Panc1 (cell line): ENCODE results near the gene ASCC2. TPM values are rescaled to one million over a fixed set of nuclear protein-coding genes. Genes with fewer than 3 reads are reported as not detected.

Source experiments
- ATAC-seq: fragments of 200-7000 bp; cut with Tn5 transposase; 2 replicates; pipeline ENCODE4 v1.9.1; 2020; ENCODE audit warnings: mild to moderate bottlenecking, moderate library complexity
- BruUV-seq: library from RNA; stranded (reverse); fragments of 400-500 nt; replicated peaks from 2 replicates; lab custom pipeline; 2021; lab: Mats Ljungman, UMichigan
- CTCF ChIA-PET: fragments of 300-600 bp; sonication (Branson Sonifier 250); formaldehyde crosslinking; loops from one replicate; lab custom pipeline; 2022; ENCODE audit warnings: antibody characterized with exemption; lab: Charles Lee
- POLR2A ChIA-PET: fragments of 300-600 bp; sonication (Branson Sonifier 250); formaldehyde crosslinking; loops from one replicate; lab custom pipeline; 2022; ENCODE audit warnings: antibody characterized with exemption; lab: Charles Lee
- DNase-seq: peaks from one replicate; pipeline ENCODE4 v3.0.0-alpha.2; 2010; ENCODE audit warnings: low read depth, low spot score
- H3K27ac ChIP-seq: 2 replicates; pipeline ENCODE4 v1.5.1; 2011; ENCODE audit warnings: mild to moderate bottlenecking, low read length, inconsistent platforms
- H3K27me3 ChIP-seq: fragments of 200-500 bp; sonication (Bioruptor generic); 2 replicates; pipeline ENCODE4 v1.6.0; 2014; ENCODE audit warnings: low read length, inconsistent platforms; ENCODE audit not compliant: control insufficient read depth, insufficient read depth
- H3K36me3 ChIP-seq: fragments of 200-500 bp; sonication (Bioruptor generic); 2 replicates; pipeline ENCODE4 v1.5.1; 2014; ENCODE audit warnings: inconsistent platforms, mild to moderate bottlenecking, low read length, moderate library complexity; ENCODE audit not compliant: control insufficient read depth, insufficient read depth
- H3K4me1 ChIP-seq: 2 replicates; pipeline ENCODE4 v1.5.1; 2011; ENCODE audit warnings: inconsistent platforms, mild to moderate bottlenecking, low read length, moderate library complexity; ENCODE audit not compliant: control insufficient read depth, insufficient read depth
- H3K4me3 ChIP-seq, 2 experiments: 2 replicates each; pipeline ENCODE4 v1.5.1; 2011 to 2012; ENCODE audit warnings: low read depth in 2 of 2, low read length in 2 of 2, mild to moderate bottlenecking in 2 of 2, inconsistent platforms in 1 of 2, moderate library complexity in 1 of 2
- H3K9me3 ChIP-seq: fragments of 200-500 bp; sonication (Bioruptor generic); 2 replicates; pipeline ENCODE4 v1.5.1; 2014; ENCODE audit warnings: low read depth, mild to moderate bottlenecking, inconsistent platforms, low read length, moderate library complexity; ENCODE audit not compliant: control insufficient read depth, insufficient read depth
- CTCF ChIP-seq: fragments of 450-650 bp; IDR thresholded peaks from 2 replicates; pipeline ENCODE4 v1.5.1; 2017; ENCODE audit warnings: mild to moderate bottlenecking
- POLR2AphosphoS5 ChIP-seq: IDR thresholded peaks from 2 replicates; pipeline ENCODE4 v1.6.1; 2012; ENCODE audit warnings: mild to moderate bottlenecking, low read depth, low read length, moderate library complexity
- REST ChIP-seq, 2 experiments: IDR thresholded peaks; 2 replicates each; pipeline ENCODE4 v1.6.1; 2011 to 2012; ENCODE audit warnings: low read depth in 2 of 2, control low read depth in 1 of 2, low read length in 1 of 2, mild to moderate bottlenecking in 1 of 2, moderate library complexity in 1 of 2; ENCODE audit not compliant: insufficient read depth in 1 of 2
- SIN3A ChIP-seq: IDR thresholded peaks from 2 replicates; pipeline ENCODE4 v1.6.1; 2012; ENCODE audit warnings: low read depth, mild to moderate bottlenecking, low read length, moderate library complexity, borderline replicate concordance; ENCODE audit not compliant: insufficient read depth
- TCF7L2 ChIP-seq: IDR thresholded peaks from 2 replicates; pipeline ENCODE4 v1.6.1; 2011; ENCODE audit warnings: mild to moderate bottlenecking, low read depth, low read length, inconsistent platforms
- in situ Hi-C: cut with HindIII; loops from 2 replicates; pipeline ENCODE4 v1.10.0; 2016; ENCODE audit warnings: low sequenced_read_pairs, low pct_unique_long_range_greater_than_20kb
- intact Hi-C: fragments of 100-400 bp; cut with micrococcal nuclease; formaldehyde crosslinking; loops from one replicate; pipeline ENCODE4 v1.10.0; 2022; ENCODE audit not compliant: unreplicated experiment
- total RNA-seq: library from RNA; stranded (reverse); gene quantifications from one replicate; pipeline ENCODE4 v1.2.1, GENCODE V29; 2021; ENCODE audit not compliant: unreplicated experiment

The ASCC2 gene
- total RNA-seq, 1 experiment from 2014 or later, result 52.0 TPM

- in situ Hi-C loops, result no loop called here
- Histone ChIP-seq H3K27ac (no peak overlapping the region), H3K36me3 (no peaks in the 10 kb centered on the region; the same call in 1 of the 2 replicates), H3K4me3 (no peak overlapping the region), H3K27me3 (no peaks in the 10 kb centered on the region), H3K9me3 (no peaks in the 10 kb centered on the region), H3K4me1 (no peaks in the 10 kb centered on the region)
- no TSS peak for BruUV-seq
- DNase-seq, result no peak
- no peak for ATAC-seq
- ChIA-PET CTCF (no interaction called here), POLR2A (no interaction called here)
- TF ChIP-seq REST (IDR thresholded peaks at IDR 0.05; ENCODE audit: insufficient read depth in 1 of 2, low read depth in 2 of 2, low read length in 1 of 2) (no peak), TCF7L2 (no peak), CTCF (no peak), POLR2AphosphoS5 (no peak), SIN3A (no peak)
- intact Hi-C loops, result loop anchor here (10.0 kb wide), 1 partner anchor 206 kb away; no protein-coding TSS in a partner anchor
These were observed 39.3 kb downstream of the ASCC2 start for GRCh38 chr22:29798801-29799200.

GRCh38 chr22:29798318-29798717, 39.8 kb downstream of the ASCC2 start:
- H3K4me1 ChIP-seq, result no peaks in the 10 kb centered on the region
- TF ChIP-seq POLR2AphosphoS5 (no peak), SIN3A (no peak), CTCF (no peak), TCF7L2 (no peak), REST (IDR thresholded peaks at IDR 0.05; ENCODE audit: insufficient read depth in 1 of 2, low read depth in 2 of 2, low read length in 1 of 2) (no peak)
- BruUV-seq, result no TSS peak
- ATAC-seq (no peak), DNase-seq (no peak)
- no peaks in the 10 kb centered on the region; the same call in 1 of the 2 replicates for H3K36me3 ChIP-seq
- intact Hi-C loops, result loop anchor here (10.0 kb wide), 1 partner anchor 206 kb away; no protein-coding TSS in a partner anchor
- no peak overlapping the region for H3K4me3 ChIP-seq
- H3K9me3 ChIP-seq, result no peaks in the 10 kb centered on the region
- POLR2A ChIA-PET, result no interaction called here
- in situ Hi-C loops, result no loop called here
- H3K27ac ChIP-seq, result no peak overlapping the region
- CTCF ChIA-PET, result no interaction called here
- H3K27me3 ChIP-seq, result no peaks in the 10 kb centered on the region
